ACHN (cell line): Measurements from ENCODE around the gene P2RX3.
"Not testable (repeated sequence)": the region's sequence is repeated elsewhere in the genome, so short reads cannot be mapped to it uniquely, and the experiment has no call there.

ENCODE experiments used
- DNase-seq: peaks from one replicate; pipeline ENCODE4 v3.0.0-alpha.2; 2015
- in situ Hi-C: cut with HindIII; loops from 2 replicates; pipeline ENCODE4 v1.10.0; 2017; ENCODE audit warnings: low sequenced_read_pairs, low pct_ligation_motif_present, low pct_unique_long_range_greater_than_20kb

Gene P2RX3

GRCh38 chr11:57380975-57381374 lies 42.8 kb downstream of the P2RX3 start, which contains the start of gene PRG3:
TSS of gene PRG3 (minus strand) at chr11:57381150. CDS start at chr11:57380708, 442 bp downstream.
- no peak for DNase-seq
- in situ Hi-C loops: no loop called here

- DNase-seq: no peak
Measured at GRCh38 chr11:57386178-57386940, 48.2 kb downstream of the P2RX3 start.

GRCh38 chr11:57387289-57388030 lies 49.3 kb downstream of the P2RX3 start:
- DNase-seq: no peak
- in situ Hi-C loops: no loop called here

More at GRCh38 chr11:57386178-57386940, 48.2 kb downstream of the P2RX3 start:
- in situ Hi-C loops: no loop called here

- in situ Hi-C loops: no loop called here
- no peak for DNase-seq
Measured at GRCh38 chr11:57390535-57390934, 52.4 kb downstream of the P2RX3 start, which contains the start of gene PRG2. TSS of gene PRG2 (minus strand) at chr11:57390650. CDS start at chr11:57389944, 706 bp downstream.

- in situ Hi-C loops: no loop called here
- no peak for DNase-seq
Measured at GRCh38 chr11:57391111-57391510, 53.0 kb downstream of the P2RX3 start.

GRCh38 chr11:57391539-57391938 lies 53.4 kb downstream of the P2RX3 start:
- no peak for DNase-seq
- in situ Hi-C loops: no loop called here

- in situ Hi-C loops: no loop called here
- no peak for DNase-seq
Measured at GRCh38 chr11:57392066-57392762, 54.1 kb downstream of the P2RX3 start.

- in situ Hi-C loops: no loop called here
- no peak for DNase-seq
Measured at GRCh38 chr11:57392763-57393105, 54.6 kb downstream of the P2RX3 start.

- in situ Hi-C loops: no loop called here
- no peak for DNase-seq
Measured at GRCh38 chr11:57394203-57394965, 56.2 kb downstream of the P2RX3 start.

- no peak for DNase-seq
- in situ Hi-C loops: no loop called here
Measured at GRCh38 chr11:57395905-57396623, 57.9 kb downstream of the P2RX3 start.

GRCh38 chr11:57396744-57397143 lies 58.6 kb downstream of the P2RX3 start:
- in situ Hi-C loops: no loop called here
- no peak for DNase-seq

- in situ Hi-C loops: no loop called here
- no peak for DNase-seq
Measured at GRCh38 chr11:57397394-57397990, 59.3 kb downstream of the P2RX3 start.

GRCh38 chr11:57399221-57399620 lies 61.1 kb downstream of the P2RX3 start:
- in situ Hi-C loops: no loop called here
- no peak for DNase-seq

- DNase-seq: no peak
- in situ Hi-C loops: no loop called here
Measured at GRCh38 chr11:57399972-57400578, 61.9 kb downstream of the P2RX3 start.

GRCh38 chr11:57402188-57403002 lies 64.2 kb downstream of the P2RX3 start:
- DNase-seq: no peak
- in situ Hi-C loops: no loop called here

GRCh38 chr11:57403003-57403801 lies 65.0 kb downstream of the P2RX3 start:
- DNase-seq, in situ Hi-C loops: not testable (repeated sequence)
